GM12891 (cell line): ENCODE measurements around the gene GOLGA1.
"Not testable (repeated sequence)": the region's sequence is repeated elsewhere in the genome, so short reads cannot be mapped to it uniquely, and the experiment has no call there.

Source experiments
- DNase-seq: peaks from one replicate; pipeline ENCODE4 v3.0.0; 2011; ENCODE audit warnings: low spot score; ENCODE audit not compliant: insufficient read length
- FAIRE-seq: peaks from 2 replicates; lab custom pipeline; 2011; peaks lifted over from hg19 to GRCh38; lab: Jason Lieb, UNC
- PAX5 ChIP-seq: IDR thresholded peaks from 2 replicates; pipeline ENCODE4 v1.6.1; 2011; ENCODE audit warnings: low read length, moderate library complexity, mild to moderate bottlenecking; ENCODE audit not compliant: insufficient read depth, severe bottlenecking
- POLR2A ChIP-seq: IDR thresholded peaks from 2 replicates; pipeline ENCODE4 v1.6.1; 2011; ENCODE audit warnings: low read depth, low read length, control low read depth
- POLR2AphosphoS5 ChIP-seq: IDR thresholded peaks from 2 replicates; pipeline ENCODE4 v1.6.1; 2011; ENCODE audit warnings: low read depth, low read length, control low read depth
- POU2F2 ChIP-seq: IDR thresholded peaks from 2 replicates; pipeline ENCODE4 v1.6.1; 2011; ENCODE audit warnings: low read depth, mild to moderate bottlenecking, control low read depth, low read length, moderate library complexity
- SPI1 ChIP-seq: IDR thresholded peaks from 2 replicates; pipeline ENCODE4 v1.6.1; 2011; ENCODE audit warnings: low read depth, low read length, control low read depth
- TAF1 ChIP-seq: IDR thresholded peaks from 2 replicates; pipeline ENCODE4 v1.6.1; 2011; ENCODE audit warnings: low read depth, low read length, control low read depth

The GOLGA1 gene

GRCh38 chr9:124941679-124942561 is 1.0 kb upstream of the GOLGA1 start:
- FAIRE-seq (no peak), DNase-seq (no peak)
- peak; percentile 33; the same call in 1 of the 2 replicates for TF ChIP-seq SPI1
- no peak for TF ChIP-seq POLR2AphosphoS5

GRCh38 chr9:124940521-124940893 is 376 bp downstream of the GOLGA1 start:
- DNase-seq (peak; percentile 11), FAIRE-seq (peak; percentile 65)
- no peak for TF ChIP-seq SPI1
- TF ChIP-seq POLR2AphosphoS5 = no peak
- TF ChIP-seq PAX5 = no peak
- TF ChIP-seq POU2F2 = no peak
- TF ChIP-seq POLR2A = no peak
- no peak for TF ChIP-seq TAF1

- FAIRE-seq = no peak
- TF ChIP-seq POU2F2 (no peak), SPI1 (no peak), TAF1 (no peak), POLR2A (no peak), PAX5 (no peak), POLR2AphosphoS5 (no peak)
- no peak for DNase-seq
Measured at GRCh38 chr9:124939944-124940343, 939 bp downstream of the GOLGA1 start.

GRCh38 chr9:124934290-124934689 is 6.6 kb downstream of the GOLGA1 start:
- no peak for TF ChIP-seq TAF1
- TF ChIP-seq POU2F2 = no peak
- TF ChIP-seq SPI1 = peak; percentile 90
- FAIRE-seq = peak; percentile 79
- DNase-seq = no peak

- FAIRE-seq (no peak), DNase-seq (no peak)
- TF ChIP-seq POLR2A = no peak
- TF ChIP-seq SPI1 = no peak
Measured at GRCh38 chr9:124932333-124932732, 8.6 kb downstream of the GOLGA1 start.

GRCh38 chr9:124929464-124929863 is 11.4 kb downstream of the GOLGA1 start:
- no peak for TF ChIP-seq POU2F2
- TF ChIP-seq PAX5 = no peak
- TF ChIP-seq POLR2AphosphoS5 = no peak
- TF ChIP-seq TAF1 = no peak
- no peak for TF ChIP-seq SPI1
- no peak for TF ChIP-seq POLR2A
- no peak for DNase-seq
- FAIRE-seq = no peak

- no peak for DNase-seq
- no peak for TF ChIP-seq POU2F2
- TF ChIP-seq TAF1 = no peak
- no peak for TF ChIP-seq POLR2AphosphoS5
- no peak for TF ChIP-seq POLR2A
- TF ChIP-seq PAX5 = no peak
- TF ChIP-seq SPI1 = no peak
- no peak for FAIRE-seq
Measured at GRCh38 chr9:124928116-124928515, 12.8 kb downstream of the GOLGA1 start.

- not testable (repeated sequence) for DNase-seq, FAIRE-seq
Measured at GRCh38 chr9:124920394-124920793, 20.5 kb downstream of the GOLGA1 start.

- FAIRE-seq = peak; percentile 41
- no peak for DNase-seq
- TF ChIP-seq POLR2AphosphoS5 (no peak), POLR2A (no peak), PAX5 (no peak), TAF1 (no peak)
Measured at GRCh38 chr9:124914753-124915405, 26.0 kb downstream of the GOLGA1 start.

- FAIRE-seq = no peak
- no peak for TF ChIP-seq POU2F2
- TF ChIP-seq PAX5 = no peak
- TF ChIP-seq POLR2AphosphoS5 = no peak
- no peak for TF ChIP-seq POLR2A
- TF ChIP-seq TAF1 = no peak
- no peak for TF ChIP-seq SPI1
- DNase-seq = no peak
Measured at GRCh38 chr9:124913378-124913777, 27.5 kb downstream of the GOLGA1 start.
